Skeletal muscle satellite cell (primary cell): ENCODE measurements around the gene L3MBTL4.

ENCODE experiments used
- H3K27me3 ChIP-seq: 2 replicates; pipeline ENCODE4 v1.7.0; 2013; ENCODE audit warnings: low read length; ENCODE audit not compliant: control insufficient read depth, insufficient read depth
- H3K36me3 ChIP-seq: 2 replicates; pipeline ENCODE4 v1.7.0; 2013; ENCODE audit warnings: mild to moderate bottlenecking, control low read depth, low read length; ENCODE audit not compliant: insufficient read depth
- H3K4me1 ChIP-seq: 2 replicates; pipeline ENCODE4 v1.7.0; 2013; ENCODE audit warnings: low read length; ENCODE audit not compliant: control insufficient read depth, insufficient read depth
- H3K4me2 ChIP-seq: 2 replicates; pipeline ENCODE4 v1.7.0; 2013; ENCODE audit warnings: mild to moderate bottlenecking, low read length
- H3K4me3 ChIP-seq: 2 replicates; pipeline ENCODE4 v1.7.0; 2013; ENCODE audit warnings: low read length
- H3K9ac ChIP-seq: 2 replicates; pipeline ENCODE4 v1.7.0; 2013; ENCODE audit warnings: mild to moderate bottlenecking, low read depth, low read length, moderate library complexity
- H3K9me3 ChIP-seq: replicated peaks from 2 replicates; pipeline ENCODE4 v1.7.0; 2013; ENCODE audit warnings: mild to moderate bottlenecking, control low read depth, low read length

The L3MBTL4 gene

DNA sequence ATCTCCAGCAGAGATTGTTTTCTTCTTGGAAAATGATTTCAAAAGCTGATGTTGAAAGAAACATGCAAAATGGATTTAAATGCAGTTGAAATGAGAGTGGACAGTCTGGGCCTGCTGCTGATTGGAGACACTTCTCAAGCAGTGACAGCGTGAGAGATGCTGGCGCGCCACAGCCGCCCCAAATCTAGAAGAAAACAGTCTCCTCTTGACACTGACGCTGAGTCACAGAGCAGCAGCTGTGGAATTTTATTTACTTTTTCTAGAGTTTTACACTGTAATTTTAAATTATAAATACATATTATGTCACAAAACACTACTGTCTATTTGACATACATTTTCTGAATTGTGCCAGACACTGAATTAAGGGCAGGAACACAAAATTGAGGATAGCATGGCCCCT, 397.5 kb downstream of the L3MBTL4 start:
- peaks cover 11% of the 10 kb centered on the region for H3K4me1 ChIP-seq
- no peaks in the 10 kb centered on the region for H3K36me3 ChIP-seq
- no peak overlapping the region for H3K4me2 ChIP-seq
- H3K9ac ChIP-seq = no peak overlapping the region
- no peak overlapping the region for H3K4me3 ChIP-seq
- H3K9me3 ChIP-seq = no peaks in the 10 kb centered on the region
- H3K27me3 ChIP-seq = peaks cover 7% of the 10 kb centered on the region

DNA sequence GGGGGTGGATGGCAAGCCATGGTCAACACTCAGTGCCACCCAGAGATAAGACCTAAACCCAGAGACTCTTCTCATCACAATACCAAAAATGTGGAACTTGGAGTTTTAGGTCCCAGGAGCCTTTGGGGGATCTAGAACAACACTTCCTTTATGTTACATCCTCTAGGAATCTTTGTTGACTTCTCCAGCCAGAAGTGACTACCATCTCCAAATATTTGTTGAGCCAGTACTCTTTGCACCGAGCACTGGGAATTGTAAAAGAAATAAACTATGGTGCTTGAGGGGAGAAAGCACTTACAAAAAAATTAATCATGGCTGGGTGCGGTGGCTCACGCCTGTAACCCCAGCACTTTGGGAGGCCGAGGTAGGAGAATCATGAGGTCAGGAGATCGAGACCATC, 399.3 kb downstream of the L3MBTL4 start:
- no peaks in the 10 kb centered on the region for H3K9me3 ChIP-seq
- peaks cover 5% of the 10 kb centered on the region for H3K27me3 ChIP-seq
- H3K9ac ChIP-seq = no peak overlapping the region
- H3K4me1 ChIP-seq = peaks cover 12% of the 10 kb centered on the region
- no peak overlapping the region for H3K4me3 ChIP-seq
- no peak overlapping the region for H3K4me2 ChIP-seq
- no peaks in the 10 kb centered on the region for H3K36me3 ChIP-seq

DNA sequence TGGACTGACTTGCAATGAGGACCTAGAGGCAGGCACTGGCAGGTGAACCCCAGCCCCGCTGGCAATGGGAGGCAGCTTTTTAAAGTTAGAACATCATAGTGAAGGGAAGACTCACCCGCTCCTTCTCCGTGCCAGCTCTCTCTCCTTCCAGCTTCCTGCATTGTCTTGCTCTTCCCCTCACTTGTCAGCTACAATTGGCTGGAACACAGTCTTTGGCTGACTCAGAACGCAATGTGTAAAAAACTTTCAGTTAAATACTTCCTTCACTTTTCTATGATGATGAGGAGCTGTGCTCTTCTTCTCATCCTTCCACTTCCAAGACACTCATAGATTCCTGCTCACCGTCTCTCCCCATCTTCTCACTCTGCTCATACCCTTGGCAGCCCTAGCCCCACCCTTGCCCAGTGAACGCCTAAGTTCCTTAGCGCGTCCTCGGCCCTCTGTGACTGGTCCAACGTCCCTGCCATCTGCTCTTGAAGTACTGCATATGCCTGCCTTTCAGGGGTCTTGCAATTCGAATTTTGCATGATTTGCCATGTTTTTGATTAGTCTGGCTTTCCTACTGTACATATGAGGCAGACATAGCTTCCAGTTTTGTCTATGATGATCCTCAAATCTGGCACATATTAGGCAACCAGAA, 401.4 kb downstream of the L3MBTL4 start:
- H3K9me3 ChIP-seq = no peaks in the 10 kb centered on the region
- no peak overlapping the region for H3K4me2 ChIP-seq
- H3K9ac ChIP-seq = no peak overlapping the region
- H3K36me3 ChIP-seq = no peaks in the 10 kb centered on the region
- peaks cover 4% of the 10 kb centered on the region for H3K27me3 ChIP-seq
- H3K4me1 ChIP-seq = peaks cover 16% of the 10 kb centered on the region
- H3K4me3 ChIP-seq = no peak overlapping the region

DNA sequence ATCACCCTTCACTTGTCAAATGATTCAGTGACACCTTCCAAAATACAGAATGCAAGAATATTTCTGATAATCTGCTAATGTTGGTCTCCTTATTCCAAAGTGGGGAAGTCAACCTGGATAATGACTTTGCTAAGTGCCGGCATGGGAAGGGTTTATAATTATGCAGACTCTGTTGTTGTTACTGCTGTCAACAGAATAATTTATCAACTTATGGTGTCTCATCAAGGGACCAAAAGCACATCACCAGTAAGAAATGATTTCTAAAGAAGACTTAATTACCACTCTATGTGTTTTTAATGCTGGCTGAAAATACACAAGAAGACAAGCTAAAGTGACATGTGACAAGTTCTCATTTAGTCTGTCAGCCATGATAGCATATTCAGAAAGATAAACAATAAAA, 403.8 kb downstream of the L3MBTL4 start:
- Histone ChIP-seq H3K4me2 (no peak overlapping the region), H3K4me1 (peaks cover 8% of the 10 kb centered on the region), H3K9me3 (no peaks in the 10 kb centered on the region), H3K4me3 (no peak overlapping the region), H3K9ac (no peak overlapping the region), H3K27me3 (peaks cover 4% of the 10 kb centered on the region), H3K36me3 (no peaks in the 10 kb centered on the region)

DNA sequence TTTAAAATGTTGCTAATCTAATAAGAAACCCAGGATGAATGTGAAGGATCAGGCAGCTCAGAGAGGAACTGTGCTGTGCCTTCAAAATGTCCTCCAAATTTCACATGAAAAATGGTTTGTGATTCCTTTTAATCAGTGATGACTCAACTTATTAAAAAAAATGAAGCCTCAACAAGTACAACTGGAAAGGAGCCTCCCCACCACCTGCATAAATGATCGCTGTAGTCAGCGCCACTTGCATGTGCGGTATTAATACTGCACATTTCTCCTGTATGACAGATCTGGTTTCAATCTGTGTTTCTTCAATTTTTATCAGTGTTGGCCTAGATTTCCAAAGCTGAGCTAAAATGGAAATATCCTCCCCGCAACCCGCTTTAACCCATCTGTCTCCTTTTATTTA, 404.4 kb downstream of the L3MBTL4 start:
- no peaks in the 10 kb centered on the region for H3K36me3 ChIP-seq
- H3K27me3 ChIP-seq = peaks cover 4% of the 10 kb centered on the region

DNA sequence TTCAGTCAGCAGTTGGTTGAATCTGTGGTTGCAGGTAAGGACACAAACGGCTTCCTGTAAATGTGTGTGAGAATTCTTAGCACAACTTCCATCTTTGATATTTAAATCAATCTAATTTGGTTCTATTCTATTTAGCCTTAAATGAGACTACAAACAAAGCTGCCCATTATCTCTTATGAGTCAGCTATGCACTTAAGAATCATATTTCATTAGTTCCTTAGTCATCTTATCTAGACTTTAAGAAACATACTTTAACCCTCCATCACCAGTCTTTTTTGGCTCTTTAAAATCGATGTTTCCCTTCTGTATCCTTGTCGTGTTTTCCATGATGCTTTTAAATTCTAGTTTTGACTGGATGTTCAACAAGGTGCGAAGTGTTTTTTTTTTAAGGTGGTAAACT, 405.0 kb downstream of the L3MBTL4 start:
- Histone ChIP-seq H3K9me3 (no peaks in the 10 kb centered on the region), H3K9ac (no peak overlapping the region), H3K4me1 (peaks cover 5% of the 10 kb centered on the region), H3K4me3 (no peak overlapping the region), H3K36me3 (no peaks in the 10 kb centered on the region), H3K27me3 (peaks cover 4% of the 10 kb centered on the region), H3K4me2 (no peak overlapping the region)

More for the DNA sequence above, 404.4 kb downstream of the L3MBTL4 start:
- Histone ChIP-seq H3K4me2 (no peak overlapping the region), H3K4me3 (no peak overlapping the region), H3K9ac (no peak overlapping the region), H3K4me1 (peaks cover 8% of the 10 kb centered on the region), H3K9me3 (no peaks in the 10 kb centered on the region)

DNA sequence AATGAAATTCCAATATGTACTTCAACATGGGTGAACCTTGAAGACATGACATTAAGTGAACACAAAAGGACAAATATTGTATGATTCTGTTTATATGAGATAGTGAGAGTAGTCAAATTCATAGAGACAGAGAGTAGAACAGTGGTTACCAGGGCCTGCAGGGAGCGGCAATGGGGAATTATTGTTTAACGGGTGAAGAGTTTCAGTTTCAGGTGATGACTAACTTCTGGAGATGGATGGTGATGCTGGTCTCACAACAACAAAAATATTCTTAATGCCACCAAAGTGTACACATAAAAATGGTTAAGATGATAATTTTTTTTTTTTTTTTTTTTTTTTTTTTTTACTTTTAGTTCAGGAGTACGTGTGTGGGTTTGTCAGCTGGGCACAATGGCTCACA, 410.0 kb downstream of the L3MBTL4 start:
- no peaks in the 10 kb centered on the region for H3K27me3 ChIP-seq
- H3K9ac ChIP-seq = no peak overlapping the region
- no peak overlapping the region for H3K4me3 ChIP-seq
- H3K9me3 ChIP-seq = no peaks in the 10 kb centered on the region
- H3K36me3 ChIP-seq = no peaks in the 10 kb centered on the region
- peaks cover 4% of the 10 kb centered on the region for H3K4me1 ChIP-seq
- no peak overlapping the region for H3K4me2 ChIP-seq

DNA sequence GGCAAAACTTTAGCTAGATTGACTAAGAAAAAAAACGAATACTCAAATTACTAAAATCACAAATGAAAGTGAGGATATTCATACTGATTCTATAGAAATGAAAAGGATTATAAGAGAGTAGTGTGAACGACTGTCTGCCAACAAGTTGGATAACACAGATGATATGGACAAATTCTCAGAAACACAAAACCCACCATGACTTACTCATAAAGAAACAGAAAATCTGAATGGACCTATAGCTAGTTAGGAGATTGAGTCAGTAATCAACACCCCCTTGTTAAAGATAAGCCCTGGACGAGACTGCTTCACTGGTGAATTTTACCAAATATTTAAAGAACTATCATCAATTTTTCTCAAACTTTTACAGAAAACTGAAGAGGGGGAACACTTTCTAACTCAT, 410.6 kb downstream of the L3MBTL4 start:
- H3K4me1 ChIP-seq = peaks cover 4% of the 10 kb centered on the region
- no peak overlapping the region for H3K9ac ChIP-seq
- H3K4me3 ChIP-seq = no peak overlapping the region
- no peaks in the 10 kb centered on the region for H3K9me3 ChIP-seq
- no peaks in the 10 kb centered on the region for H3K36me3 ChIP-seq
- no peaks in the 10 kb centered on the region for H3K27me3 ChIP-seq
- H3K4me2 ChIP-seq = no peak overlapping the region

DNA sequence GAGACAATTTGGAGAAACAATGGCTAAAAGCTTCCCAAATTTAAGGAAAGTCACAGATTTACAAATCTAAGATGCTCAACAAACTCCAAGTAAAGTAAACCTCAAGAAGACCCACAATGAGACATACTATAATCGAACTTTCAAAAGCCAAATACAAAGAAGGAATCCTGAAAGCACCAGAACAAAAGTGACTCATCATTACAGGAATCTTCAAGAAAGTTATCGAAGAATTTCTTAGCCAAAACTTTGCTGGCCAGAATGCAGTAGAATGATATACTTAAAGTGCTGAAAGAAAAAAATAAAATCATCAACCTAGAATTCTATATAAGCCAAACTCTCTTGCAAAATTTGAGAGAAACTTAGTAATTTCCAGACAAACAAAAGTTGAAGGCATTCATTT, 412.8 kb downstream of the L3MBTL4 start:
- Histone ChIP-seq H3K36me3 (no peaks in the 10 kb centered on the region), H3K9me3 (no peaks in the 10 kb centered on the region), H3K9ac (no peak overlapping the region), H3K4me1 (peaks cover 4% of the 10 kb centered on the region), H3K4me3 (no peak overlapping the region), H3K27me3 (no peaks in the 10 kb centered on the region), H3K4me2 (no peak overlapping the region)

DNA sequence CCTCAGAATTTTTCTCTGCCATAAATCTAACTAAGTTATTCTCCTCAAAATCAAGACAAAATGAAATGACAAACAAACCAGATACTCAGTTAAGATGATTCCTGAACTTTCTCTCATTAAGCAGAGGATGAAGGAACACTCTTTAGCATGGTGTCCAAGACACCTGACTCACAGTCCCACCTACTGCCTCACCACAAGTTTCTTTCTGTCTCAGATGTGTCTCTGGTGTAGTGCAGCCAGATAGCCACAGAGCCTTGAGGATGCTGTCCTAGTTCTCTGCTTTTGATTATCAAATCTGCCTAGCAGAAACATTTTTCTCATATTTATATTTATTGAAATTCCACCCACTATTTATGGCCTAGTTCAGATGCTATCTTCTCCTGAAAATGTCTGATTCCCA, 415.8 kb downstream of the L3MBTL4 start:
- Histone ChIP-seq H3K9me3 (no peaks in the 10 kb centered on the region), H3K9ac (no peak overlapping the region), H3K4me2 (no peak overlapping the region), H3K36me3 (no peaks in the 10 kb centered on the region), H3K4me3 (no peak overlapping the region), H3K4me1 (peaks cover 4% of the 10 kb centered on the region), H3K27me3 (peaks cover 14% of the 10 kb centered on the region)

DNA sequence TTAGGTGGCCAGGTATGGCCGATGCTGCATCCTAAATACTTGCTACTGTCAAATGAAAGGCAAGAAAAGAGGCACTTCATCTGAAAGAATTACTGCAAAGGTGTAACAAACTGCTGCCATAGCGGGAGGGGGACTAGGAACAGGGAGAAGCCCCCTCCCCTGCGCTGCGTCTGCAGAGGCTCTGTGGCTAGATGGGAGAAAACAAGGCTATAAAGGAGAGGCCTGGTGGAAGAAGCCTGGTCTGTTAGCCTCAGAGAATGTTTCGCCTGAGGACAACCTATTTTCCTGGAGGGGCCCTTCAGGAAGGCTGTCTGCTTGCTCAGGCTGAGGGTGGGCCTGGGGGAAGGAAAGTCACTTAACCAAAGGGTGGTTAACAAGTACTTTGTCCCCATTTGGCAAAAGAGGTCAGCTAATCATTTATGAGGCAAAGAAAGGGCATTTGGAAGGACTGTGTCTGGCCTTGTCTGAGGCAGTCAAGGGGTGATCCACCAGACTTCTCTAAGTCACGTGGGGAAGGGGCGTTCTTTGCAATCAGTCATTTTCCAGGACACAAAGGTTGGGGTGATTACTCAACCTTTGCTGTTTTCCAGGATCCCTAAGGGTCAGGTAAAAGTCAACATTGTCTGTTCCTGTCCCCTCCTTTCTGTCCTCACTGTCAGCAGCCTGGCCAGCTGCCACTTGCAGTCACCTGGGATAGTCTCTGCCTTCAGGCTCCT, 416.4 kb downstream of the L3MBTL4 start:
- no peaks in the 10 kb centered on the region for H3K36me3 ChIP-seq
- H3K4me2 ChIP-seq = no peak overlapping the region
- H3K4me3 ChIP-seq = no peak overlapping the region
- H3K9ac ChIP-seq = no peak overlapping the region
- peaks cover 15% of the 10 kb centered on the region for H3K27me3 ChIP-seq
- H3K4me1 ChIP-seq = peaks cover 4% of the 10 kb centered on the region
- no peaks in the 10 kb centered on the region for H3K9me3 ChIP-seq

DNA sequence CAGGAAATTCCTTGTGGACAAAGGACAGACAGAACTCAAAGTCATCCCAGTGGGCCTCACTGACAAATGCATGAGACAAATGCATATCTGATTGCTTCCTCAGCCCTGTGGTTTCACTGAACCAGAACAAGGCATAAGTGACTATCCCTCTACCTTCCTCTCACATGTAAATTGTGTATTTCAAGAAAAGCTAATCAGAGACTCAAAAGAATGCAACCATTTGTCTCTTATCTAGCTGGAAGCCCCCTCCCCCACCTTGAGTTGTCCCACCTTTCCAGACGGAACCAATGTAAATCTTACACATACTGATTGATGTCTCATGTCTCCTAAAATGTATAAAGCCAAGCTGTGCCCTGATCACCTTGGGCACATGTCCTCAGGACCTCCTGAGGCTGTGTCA, 417.4 kb downstream of the L3MBTL4 start:
- Histone ChIP-seq H3K4me3 (no peak overlapping the region), H3K4me2 (no peak overlapping the region), H3K9me3 (no peaks in the 10 kb centered on the region), H3K9ac (no peak overlapping the region), H3K4me1 (peaks cover 4% of the 10 kb centered on the region), H3K36me3 (no peaks in the 10 kb centered on the region), H3K27me3 (peaks cover 15% of the 10 kb centered on the region)
